HepG2 (cell line): ENCODE data around the gene MACROD2. TPM values are rescaled to one million over a fixed set of nuclear protein-coding genes. Genes with fewer than 3 reads are reported as not detected.

Experiments
- ATAC-seq: fragments of 200-7000 bp; cut with Tn5 transposase; 3 replicates; pipeline ENCODE4 v1.9.1; 2020; ENCODE audit warnings: mild to moderate bottlenecking, moderate library complexity
- BruUV-seq: library from RNA; stranded (reverse); fragments of 400-500 nt; replicated peaks from 2 replicates; lab custom pipeline; 2021; lab: Mats Ljungman, UMichigan
- CTCF ChIA-PET: fragments of 300-600 bp; formaldehyde crosslinking; extraction: SDS; loops from one replicate; lab custom pipeline; 2021; ENCODE audit warnings: low total read pairs, inconsistent platforms, low intra/inter-chr PET ratio; lab: Yijun Ruan, JAX
- POLR2A ChIA-PET: fragments of 350-600 bp; sonication (Branson Sonifier 250); formaldehyde crosslinking; loops from one replicate; lab custom pipeline; 2020; ENCODE audit warnings: antibody characterized with exemption, inconsistent platforms; lab: Yijun Ruan, JAX
- DNase-seq: peaks from one replicate; pipeline ENCODE4 v3.0.0-alpha.2; 2015; ENCODE audit warnings: low spot score
- FAIRE-seq: peaks from 3 replicates; lab custom pipeline; 2011; peaks lifted over from hg19 to GRCh38; lab: Jason Lieb, UNC
- H2AFZ ChIP-seq: one replicate; pipeline ENCODE4 v1.6.1; 2011; ENCODE audit warnings: low read length, inconsistent platforms
- H3K27ac ChIP-seq: fragments of 300-600 bp; 3 replicates; pipeline ENCODE4 v1.8.0; 2011; ENCODE audit warnings: mixed run types, mild to moderate bottlenecking, mixed read lengths, low read length, inconsistent platforms; ENCODE audit not compliant: insufficient read depth; ENCODE audit errors: extremely low read length
- H3K27me3 ChIP-seq, 2 experiments: fragments of 200-600 bp in 1 of 2; 2 replicates in 1 of 2; 3 replicates in 1 of 2; pipeline versions ENCODE4 v1.6.0 to v1.8.0; 2011; ENCODE audit warnings: low read length in 2 of 2, mild to moderate bottlenecking in 2 of 2, moderate library complexity in 2 of 2, inconsistent platforms in 1 of 2; ENCODE audit not compliant: insufficient read depth in 2 of 2, control insufficient read depth in 1 of 2
- H3K36me3 ChIP-seq, 2 experiments: fragments of 200-600 bp in 1 of 2; replicated peaks in 1 of 2; 2 replicates in 1 of 2; 3 replicates in 1 of 2; pipeline versions ENCODE4 v1.5.1 to v1.8.0; 2011; ENCODE audit warnings: low read length in 2 of 2, inconsistent platforms in 1 of 2; ENCODE audit not compliant: insufficient read depth in 2 of 2, control insufficient read depth in 1 of 2
- H3K4me1 ChIP-seq: 2 replicates; pipeline ENCODE4 v1.5.1; 2012; ENCODE audit warnings: low read length, inconsistent platforms; ENCODE audit not compliant: insufficient read depth
- H3K4me2 ChIP-seq: 2 replicates; pipeline ENCODE4 v1.6.0; 2011; ENCODE audit warnings: low read depth, low read length, inconsistent platforms
- H3K4me3 ChIP-seq, 3 experiments: fragments of 200-600 bp in 1 of 3; sonication (generic), shearing (Covaris generic) in 1 of 3; replicated peaks in 1 of 3; 2 replicates each; pipeline ENCODE4 v1.5.1; 2011 to 2016; ENCODE audit warnings: low read length in 3 of 3, inconsistent platforms in 2 of 3, low read depth in 2 of 3, mild to moderate bottlenecking in 2 of 3, control low read depth in 1 of 3, mixed read lengths in 1 of 3; ENCODE audit not compliant: insufficient read depth in 1 of 3
- H3K79me2 ChIP-seq: one replicate; pipeline ENCODE4 v1.6.1; 2011; ENCODE audit warnings: low read length, inconsistent platforms; ENCODE audit not compliant: insufficient read depth
- H3K9ac ChIP-seq: 2 replicates; pipeline ENCODE4 v1.6.0; 2011; ENCODE audit warnings: mild to moderate bottlenecking, low read depth, low read length, inconsistent platforms; ENCODE audit not compliant: insufficient read depth
- H3K9me3 ChIP-seq: 2 replicates; pipeline ENCODE4 v1.5.1; 2012; ENCODE audit warnings: mild to moderate bottlenecking, low read length
- H4K20me1 ChIP-seq: 2 replicates; pipeline ENCODE4 v1.6.0; 2011; ENCODE audit warnings: inconsistent platforms, mild to moderate bottlenecking, low read length, moderate library complexity; ENCODE audit not compliant: insufficient read depth
- CEBPZ ChIP-seq: IDR thresholded peaks from 2 replicates; pipeline ENCODE4 v1.6.1; 2012; ENCODE audit warnings: low read length, improper control_type of control experiment
- KDM5A ChIP-seq: fragments of 200-600 bp; sonication (generic); IDR thresholded peaks from 2 replicates; pipeline ENCODE4 v1.7.0; 2018; ENCODE audit warnings: antibody characterized with exemption, mild to moderate bottlenecking, low read length, borderline replicate concordance
- KLF11 ChIP-seq: IDR thresholded peaks from 2 replicates; pipeline ENCODE4 v1.6.1; 2016; ENCODE audit warnings: missing compliant biosample characterization
- RFX5 ChIP-seq: IDR thresholded peaks from 2 replicates; pipeline ENCODE4 v1.6.1; 2011; ENCODE audit warnings: low read depth, low read length, improper control_type of control experiment
- THAP7 ChIP-seq: sonication (generic); formaldehyde crosslinking; IDR thresholded peaks from 2 replicates; pipeline ENCODE4 v1.8.1; 2023; ENCODE audit warnings: mild to moderate bottlenecking, missing genetic modification reagents
- WGBS: methylation state at CpG from one replicate; pipeline ENCODE4 v1.1.6; 2017; ENCODE audit warnings: low lambda C conversion rate; 5-methylcytosine and 5-hydroxymethylcytosine counted together
- in situ Hi-C: cut with HindIII; loops from 2 replicates; pipeline ENCODE4 v1.10.0; 2017; ENCODE audit warnings: low pct_unique_long_range_greater_than_20kb; ENCODE audit not compliant: extremely low pct_ligation_motif_present
- intact Hi-C: fragments of 100-400 bp; cut with micrococcal nuclease; formaldehyde crosslinking; loops from one replicate; pipeline ENCODE4 v1.10.0; 2022; ENCODE audit not compliant: unreplicated experiment
- polyA plus RNA-seq, 8 experiments: library from polyadenylated mRNA; depleted of rRNA in 3 of 8; stranded (reverse) in 7 of 8; unstranded in 1 of 8; fragments of >200 nt; fragmentation: Illumina TruSeq in 4 of 8; extraction: Trizol in 4 of 8; gene quantifications; 2 replicates each; pipeline versions ENCODE4 v1.2.1 to v1.2.3, GENCODE V29; 2011 to 2016; ENCODE audit warnings: low read depth in 4 of 8, missing spikeins in 1 of 8, mixed read lengths in 1 of 8; ENCODE audit not compliant: insufficient read depth in 1 of 8
- total RNA-seq, 5 experiments: library from RNA; depleted of rRNA; stranded (reverse); fragments of >200 nt; fragmentation: Illumina TruSeq; extraction: Trizol; gene quantifications; 2 replicates each; pipeline ENCODE4 v1.2.3, GENCODE V29; 2016; ENCODE audit warnings: low read depth in 1 of 5

MACROD2 gene
- total and polyA plus RNA-seq, 2 of the 13 experiments (the other 11 are each of a cell fraction or from before 2014, with no cell fraction given), result 0.13 to 0.51 TPM

- H3K9me3 ChIP-seq, result no peaks in the 10 kb centered on the region
- H3K9ac ChIP-seq, result no peak overlapping the region
- TF ChIP-seq THAP7 (CRISPR knock-in tag) (no peak), RFX5 (no peak), KDM5A (no peak), KLF11 (CRISPR knock-in tag) (no peak)
- in situ Hi-C loops (no loop called here), intact Hi-C loops (no loop called here)
- H3K27ac ChIP-seq, result no peak overlapping the region
- H3K79me2 ChIP-seq, result no peaks in the 10 kb centered on the region
- ChIA-PET CTCF (no interaction called here), POLR2A (no interaction called here)
- WGBS, result 2% methylated on average over 1 of the region's 1 CpG
- ATAC-seq, result no peak
- no peaks in the 10 kb centered on the region for H3K36me3 ChIP-seq
- no peaks in the 10 kb centered on the region for H4K20me1 ChIP-seq
- H3K27me3 ChIP-seq, result no peaks in the 10 kb centered on the region
- no peak for FAIRE-seq
- no TSS peak for BruUV-seq
- no peak overlapping the region for H3K4me2 ChIP-seq
- H3K4me1 ChIP-seq, result no peaks in the 10 kb centered on the region
- no peak overlapping the region for H2AFZ ChIP-seq
- H3K4me3 ChIP-seq, result no peak overlapping the region
- DNase-seq, result peak; percentile 10
Observed at GRCh38 chr20:14344746-14345145, 349.4 kb downstream of the MACROD2 start.

- Histone ChIP-seq H3K27ac (no peak overlapping the region), H3K9me3 (peaks cover 13% of the 10 kb centered on the region; the same call in 1 of the 2 replicates), H3K27me3 (no peaks in the 10 kb centered on the region), H3K4me2 (no peak overlapping the region), H3K79me2 (no peaks in the 10 kb centered on the region), H3K36me3 (no peaks in the 10 kb centered on the region), H3K9ac (no peak overlapping the region), H3K4me3 (no peak overlapping the region), H4K20me1 (no peaks in the 10 kb centered on the region), H2AFZ (no peak overlapping the region), H3K4me1 (no peaks in the 10 kb centered on the region)
- WGBS, result 0% methylated on average over 1 of the region's 1 CpG
- intact Hi-C loops, result no loop called here
- CTCF ChIA-PET, result no interaction called here
- FAIRE-seq (no peak), ATAC-seq (no peak), DNase-seq (no peak)
- no peak for TF ChIP-seq CEBPZ
- in situ Hi-C loops, result no loop called here
- POLR2A ChIA-PET, result no interaction called here
- no TSS peak for BruUV-seq
Observed at GRCh38 chr20:14355791-14356190, 360.5 kb downstream of the MACROD2 start.
